Tibial artery (tissue), 4 donors: Measurements from ENCODE around the gene CNTNAP2.

Source experiments
- DNase-seq, 2 donors: peaks; one replicate each; pipeline ENCODE4 v3.0.0-alpha.2; 2019
- H3K27ac ChIP-seq, 2 donors: fragments of 200-600 bp; sonication (generic) in 1 of 2; 1 replicate in 1 of 2; 2 replicates in 1 of 2; pipeline ENCODE4 v1.5.1; 2018 to 2019; ENCODE audit warnings: mild to moderate bottlenecking in 1 of 2
- H3K27me3 ChIP-seq, 2 donors: fragments of 200-600 bp; sonication (generic) in 1 of 2; one replicate each; pipeline versions ENCODE4 v1.5.1 to v1.6.0; 2016 to 2019
- H3K36me3 ChIP-seq, 3 donors: fragments of 200-600 bp; sonication (generic) in 2 of 3; one replicate each; pipeline ENCODE4 v1.5.1; 2016 to 2019; ENCODE audit warnings: mild to moderate bottlenecking in 2 of 3
- H3K4me1 ChIP-seq, 4 donors: fragments of 200-600 bp; sonication (generic) in 2 of 4; 1 replicate in 3 of 4; 2 replicates in 1 of 4; pipeline ENCODE4 v1.5.1; 2016 to 2019
- H3K4me3 ChIP-seq, 2 donors: fragments of 200-600 bp; sonication (generic) in 1 of 2; 1 replicate in 1 of 2; 2 replicates in 1 of 2; pipeline ENCODE4 v1.5.1; 2018 to 2019; ENCODE audit warnings: mild to moderate bottlenecking in 2 of 2
- H3K9me3 ChIP-seq, 3 donors: fragments of 200-600 bp; sonication (generic) in 1 of 3; one replicate each; pipeline ENCODE4 v1.5.1; 2016 to 2019
- CTCF ChIP-seq, 2 experiments: fragments of 200-600 bp in 1 of 2; fragments of 450-650 bp in 1 of 2; IDR thresholded peaks; one replicate each; pipeline ENCODE4 v1.5.1; 2017 to 2019; ENCODE audit warnings: antibody characterized with exemption in 2 of 2, mild to moderate bottlenecking in 1 of 2, moderate library complexity in 1 of 2
- intact Hi-C: fragments of 100-400 bp; cut with DNase I; formaldehyde crosslinking; loops from one replicate; pipeline ENCODE4 v1.15.0; 2023; ENCODE audit warnings: low total_unique reads

The CNTNAP2 gene

GRCh38 chr7:146345251-146345650 is 228.7 kb downstream of the CNTNAP2 start:
- intact Hi-C loops, result no loop called here
- no peaks in the 10 kb centered on the region for H3K27me3 ChIP-seq
- no peaks in the 10 kb centered on the region for H3K4me1 ChIP-seq
- no peak overlapping the region for H3K27ac ChIP-seq
- no peaks in the 10 kb centered on the region for H3K9me3 ChIP-seq
- no peaks in the 10 kb centered on the region for H3K36me3 ChIP-seq
- DNase-seq, result no peak
- no peak overlapping the region for H3K4me3 ChIP-seq
- no peak for TF ChIP-seq CTCF (IDR thresholded peaks at IDR 0.05)

GRCh38 chr7:146346096-146346495 is 229.5 kb downstream of the CNTNAP2 start:
- no peaks in the 10 kb centered on the region for H3K27me3 ChIP-seq
- no peak for TF ChIP-seq CTCF (IDR thresholded peaks at IDR 0.05)
- H3K4me1 ChIP-seq, result no peaks in the 10 kb centered on the region
- H3K9me3 ChIP-seq, result no peaks in the 10 kb centered on the region
- no peak overlapping the region for H3K27ac ChIP-seq
- no peak overlapping the region for H3K4me3 ChIP-seq
- intact Hi-C loops, result no loop called here
- no peaks in the 10 kb centered on the region for H3K36me3 ChIP-seq
- DNase-seq, result no peak

- Histone ChIP-seq H3K27ac (no peak overlapping the region), H3K27me3 (no peaks in the 10 kb centered on the region), H3K36me3 (no peaks in the 10 kb centered on the region), H3K4me1 (no peaks in the 10 kb centered on the region), H3K4me3 (no peak overlapping the region), H3K9me3 (no peaks in the 10 kb centered on the region)
- TF ChIP-seq CTCF (IDR thresholded peaks at IDR 0.05), result no peak
- intact Hi-C loops, result no loop called here
- no peak for DNase-seq
These were observed 238.6 kb downstream of the CNTNAP2 start for GRCh38 chr7:146355216-146355615.

DNA sequence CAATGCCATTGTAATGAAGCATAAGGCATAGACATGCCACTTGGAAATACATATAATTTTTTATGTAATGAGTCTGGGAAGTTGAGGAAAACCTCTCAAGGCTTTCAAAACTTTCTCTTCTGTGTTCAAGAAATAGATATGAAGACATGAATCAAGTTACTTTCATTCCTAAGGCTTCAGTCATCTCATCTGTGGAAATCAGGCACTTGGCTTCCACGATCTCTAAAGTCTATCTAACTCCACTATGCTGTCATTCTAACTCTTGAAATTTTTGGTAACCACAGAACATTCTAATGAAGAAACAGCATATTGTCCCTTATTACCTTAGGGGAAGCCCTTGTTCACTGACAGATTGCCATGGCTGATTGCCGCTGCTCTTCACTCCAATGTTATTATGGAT is 242.6 kb downstream of the CNTNAP2 start:
- Histone ChIP-seq H3K4me3 (no peak overlapping the region), H3K27me3 (no peaks in the 10 kb centered on the region), H3K36me3 (no peaks in the 10 kb centered on the region), H3K9me3 (no peaks in the 10 kb centered on the region), H3K4me1 (no peaks in the 10 kb centered on the region), H3K27ac (no peak overlapping the region)
- no peak for DNase-seq
- intact Hi-C loops, result no loop called here
- TF ChIP-seq CTCF (IDR thresholded peaks at IDR 0.05), result no peak

DNA sequence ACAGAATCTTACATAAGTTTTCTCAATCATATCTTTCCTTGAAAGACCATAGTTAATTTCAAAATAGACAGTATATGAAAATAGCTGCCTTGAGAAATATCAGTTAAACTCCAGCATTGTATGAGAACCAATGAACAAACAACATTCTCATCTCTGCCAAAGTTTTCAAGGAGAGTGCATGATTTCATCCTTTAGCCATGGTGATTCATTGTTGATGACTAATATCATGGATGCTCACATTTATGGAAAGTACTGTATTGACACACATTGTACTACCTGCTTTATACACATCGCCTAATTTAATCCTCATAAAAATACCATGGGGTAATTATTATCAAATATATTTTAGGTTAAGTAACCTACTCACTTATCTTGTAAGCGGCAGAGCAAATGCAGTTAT is 250.3 kb downstream of the CNTNAP2 start:
- H3K9me3 ChIP-seq, result no peaks in the 10 kb centered on the region
- no peak for TF ChIP-seq CTCF (IDR thresholded peaks at IDR 0.05)

DNA sequence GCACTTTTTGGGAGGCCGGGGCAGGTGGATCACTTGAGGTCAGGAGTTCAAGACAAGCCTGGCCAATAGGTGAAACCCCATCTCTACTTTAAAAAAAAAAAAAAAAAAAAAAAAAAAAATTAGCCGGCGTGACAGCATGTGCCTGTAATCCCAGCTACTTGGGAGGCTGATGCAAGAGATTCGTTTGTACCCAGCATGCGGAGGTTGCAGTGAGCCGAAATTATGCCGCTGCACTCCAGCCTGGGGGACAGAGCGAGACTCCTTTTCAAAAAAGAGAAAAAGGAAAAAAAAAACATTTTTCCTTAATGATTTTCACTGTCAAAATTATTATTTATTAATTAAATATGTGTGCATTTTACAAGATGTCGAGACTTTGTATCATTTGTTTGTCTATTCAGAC is 253.6 kb downstream of the CNTNAP2 start:
- no peak for DNase-seq
- intact Hi-C loops, result no loop called here
- H3K27me3 ChIP-seq, result no peaks in the 10 kb centered on the region

More for the DNA sequence above, 250.3 kb downstream of the CNTNAP2 start:
- Histone ChIP-seq H3K27ac (no peak overlapping the region), H3K36me3 (no peaks in the 10 kb centered on the region), H3K4me1 (no peaks in the 10 kb centered on the region), H3K27me3 (no peaks in the 10 kb centered on the region), H3K4me3 (no peak overlapping the region)
- no peak for DNase-seq
- intact Hi-C loops, result no loop called here

More for the DNA sequence above, 253.6 kb downstream of the CNTNAP2 start:
- no peak for TF ChIP-seq CTCF (IDR thresholded peaks at IDR 0.05)
- Histone ChIP-seq H3K9me3 (no peaks in the 10 kb centered on the region), H3K27ac (no peak overlapping the region), H3K36me3 (no peaks in the 10 kb centered on the region), H3K4me1 (no peaks in the 10 kb centered on the region), H3K4me3 (no peak overlapping the region)
